ENCODE measurements around the gene PHYKPL. TPM values are rescaled to one million over a fixed set of nuclear protein-coding genes. Genes with fewer than 3 reads are reported as not detected.
A peak's percentile ranks its signal among the peaks of the same experiment; 100 is the strongest.

PHYKPL gene
- total and polyA plus RNA-seq, 2 donors (not counting 3 experiments of a cell fraction or from before 2014, with no cell fraction given): 71.7 to 81.7 TPM

- CTCF ChIA-PET: interaction anchor here (0.6 to 5.6 kb wide), 10 partner anchors 11 to 1389 kb away, joined by 3 to 65 read pairs (median 4); partner anchors contain the start of gene COL23A1
- DNase-seq (ENCODE audit: low read depth, low spot score) (peak; percentile 70), FAIRE-seq (peak; percentile 94)
- Histone ChIP-seq H3K9ac (replicated peaks; ENCODE audit: extremely low read depth, insufficient read depth, low read length) (no peak overlapping the region), H2AFZ (ENCODE audit: low read depth, low read length) (peak overlapping the region; percentile 72), H3K27ac (ENCODE audit: insufficient read depth, low read depth, low read length) (no peak overlapping the region), H3K4me1 (ENCODE audit: control insufficient read depth, extremely low read depth, insufficient read depth, low read length) (no peaks in the 10 kb centered on the region), H3K79me2 (ENCODE audit: control insufficient read depth, insufficient read depth, low read length) (no peaks in the 10 kb centered on the region), H3K4me2 (ENCODE audit: insufficient read depth, low read length) (no peak overlapping the region), H3K27me3 (ENCODE audit: control insufficient read depth in 2 of 2, insufficient read depth in 2 of 2, low read length in 2 of 2) (no peaks in the 10 kb centered on the region), H3K9me3 (replicated peaks; ENCODE audit: control insufficient read depth, insufficient read depth, low read length) (peaks cover 3% of the 10 kb centered on the region), H3K9me1 (replicated peaks; ENCODE audit: control insufficient read depth, extremely low read depth, insufficient read depth, low read length) (no peaks in the 10 kb centered on the region), H4K20me1 (replicated peaks; ENCODE audit: control insufficient read depth, extremely low read depth, insufficient read depth, low read length) (no peaks in the 10 kb centered on the region), H3K4me3 (replicated peaks in 1 of 3; ENCODE audit: insufficient read depth in 1 of 3, low read depth in 1 of 3, low read length in 3 of 3) (no peak overlapping the region), H3K36me3 (ENCODE audit: control insufficient read depth in 2 of 2, extremely low read depth in 1 of 2, insufficient read depth in 2 of 2, low read length in 2 of 2) (no peaks in the 10 kb centered on the region)
- POLR2A ChIA-PET: no interaction called here
- TF ChIP-seq, protein P1, sequence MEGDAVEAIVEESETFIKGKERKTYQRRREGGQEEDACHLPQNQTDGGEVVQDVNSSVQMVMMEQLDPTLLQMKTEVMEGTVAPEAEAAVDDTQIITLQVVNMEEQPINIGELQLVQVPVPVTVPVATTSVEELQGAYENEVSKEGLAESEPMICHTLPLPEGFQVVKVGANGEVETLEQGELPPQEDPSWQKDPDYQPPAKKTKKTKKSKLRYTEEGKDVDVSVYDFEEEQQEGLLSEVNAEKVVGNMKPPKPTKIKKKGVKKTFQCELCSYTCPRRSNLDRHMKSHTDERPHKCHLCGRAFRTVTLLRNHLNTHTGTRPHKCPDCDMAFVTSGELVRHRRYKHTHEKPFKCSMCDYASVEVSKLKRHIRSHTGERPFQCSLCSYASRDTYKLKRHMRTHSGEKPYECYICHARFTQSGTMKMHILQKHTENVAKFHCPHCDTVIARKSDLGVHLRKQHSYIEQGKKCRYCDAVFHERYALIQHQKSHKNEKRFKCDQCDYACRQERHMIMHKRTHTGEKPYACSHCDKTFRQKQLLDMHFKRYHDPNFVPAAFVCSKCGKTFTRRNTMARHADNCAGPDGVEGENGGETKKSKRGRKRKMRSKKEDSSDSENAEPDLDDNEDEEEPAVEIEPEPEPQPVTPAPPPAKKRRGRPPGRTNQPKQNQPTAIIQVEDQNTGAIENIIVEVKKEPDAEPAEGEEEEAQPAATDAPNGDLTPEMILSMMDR (IDR thresholded peaks at IDR 0.05; ENCODE audit: extremely low read depth in 1 of 2, insufficient read depth in 1 of 2, low read depth in 1 of 2, low read length in 2 of 2): peak; percentile 94 to 97
- TF ChIP-seq, protein P2, sequence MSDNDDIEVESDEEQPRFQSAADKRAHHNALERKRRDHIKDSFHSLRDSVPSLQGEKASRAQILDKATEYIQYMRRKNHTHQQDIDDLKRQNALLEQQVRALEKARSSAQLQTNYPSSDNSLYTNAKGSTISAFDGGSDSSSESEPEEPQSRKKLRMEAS (IDR thresholded peaks at IDR 0.05; ENCODE audit: insufficient read depth, insufficient read length): no peak
- TF ChIP-seq MYC (IDR thresholded peaks at IDR 0.05; ENCODE audit: low read depth, low read length) (no peak), POLR2A (IDR thresholded peaks at IDR 0.05; ENCODE audit: low read depth, low read length) (no peak)
- BruUV-seq (replicated peaks): no TSS peak
- intact Hi-C loops (cut with micrococcal nuclease) (loop anchor here (1.0 to 5.0 kb wide), 8 partner anchors 45 to 1214 kb away; partner anchors contain the start of genes COL23A1 and ZNF354A), dilution Hi-C loops (cut with MboI; ENCODE audit: extremely low pct_ligation_motif_present, low sequenced_read_pairs) (no loop called here)
Observed at GRCh38 chr5:178279723-178280438, 47.3 kb upstream of the PHYKPL start.
